Activated gamma-delta T cell treated with Interleukin-2 at 50 U/mL for 16 hours (primary cell): ENCODE results near the gene DICER1.
A peak's percentile ranks its signal among the peaks of the same experiment; 100 is the strongest.

ENCODE experiments used
- DNase-seq: peaks from one replicate; pipeline ENCODE4 v3.0.0-alpha.2; 2020

DICER1 gene

GRCh38 chr14:95123891-95124579 lies 33.3 kb downstream of the DICER1 start:
- no peak for DNase-seq

GRCh38 chr14:95122621-95122945 lies 34.7 kb downstream of the DICER1 start:
- no peak for DNase-seq

GRCh38 chr14:95121911-95122620 lies 35.3 kb downstream of the DICER1 start:
- no peak for DNase-seq

- DNase-seq = no peak
These were observed 38.0 kb downstream of the DICER1 start for GRCh38 chr14:95119336-95119735.

GRCh38 chr14:95117937-95118721 lies 39.2 kb downstream of the DICER1 start:
- DNase-seq = no peak

GRCh38 chr14:95113476-95113875 lies 43.9 kb downstream of the DICER1 start:
- no peak for DNase-seq

- no peak for DNase-seq
These were observed 45.7 kb downstream of the DICER1 start for GRCh38 chr14:95111507-95112164.

- DNase-seq = no peak
These were observed 47.2 kb downstream of the DICER1 start for GRCh38 chr14:95110178-95110577.

GRCh38 chr14:95107711-95108110 lies 49.6 kb downstream of the DICER1 start:
- DNase-seq = no peak

- no peak for DNase-seq
These were observed 50.4 kb downstream of the DICER1 start for GRCh38 chr14:95106971-95107370.

- no peak for DNase-seq
These were observed 52.4 kb downstream of the DICER1 start for GRCh38 chr14:95104911-95105310.

- DNase-seq = no peak
These were observed 54.7 kb downstream of the DICER1 start for GRCh38 chr14:95102680-95103044.

GRCh38 chr14:95101736-95102679 lies 55.3 kb downstream of the DICER1 start:
- DNase-seq = no peak

- peak; percentile 21 for DNase-seq
These were observed 58.2 kb downstream of the DICER1 start for GRCh38 chr14:95098984-95099599.

GRCh38 chr14:95097385-95097784 lies 59.9 kb downstream of the DICER1 start:
- DNase-seq = no peak

GRCh38 chr14:95096476-95096875 lies 60.9 kb downstream of the DICER1 start:
- no peak for DNase-seq

GRCh38 chr14:95095996-95096395 lies 61.3 kb downstream of the DICER1 start:
- no peak for DNase-seq

- DNase-seq = no peak
These were observed 64.6 kb downstream of the DICER1 start for GRCh38 chr14:95092723-95093122.

GRCh38 chr14:95091581-95091980 lies 65.7 kb downstream of the DICER1 start:
- no peak for DNase-seq

- DNase-seq = no peak
These were observed 68.7 kb downstream of the DICER1 start for GRCh38 chr14:95088665-95089064.

GRCh38 chr14:95087619-95088018 lies 69.7 kb downstream of the DICER1 start:
- no peak for DNase-seq

- DNase-seq = no peak
These were observed 72.0 kb downstream of the DICER1 start for GRCh38 chr14:95085321-95085720.
